GM21526 (cell line): ENCODE results near the gene GTF2F1.
"Not testable (repeated sequence)": the region's sequence is repeated elsewhere in the genome, so short reads cannot be mapped to it uniquely, and the experiment has no call there.

Experiments used
- ATAC-seq: cut with Tn5 transposase; IDR thresholded peaks from one replicate; pipeline ENCODE4 v1.9.1; 2021; ENCODE audit warnings: moderate library complexity; ENCODE audit not compliant: unreplicated experiment, low FRiP score

The GTF2F1 gene

DNA sequence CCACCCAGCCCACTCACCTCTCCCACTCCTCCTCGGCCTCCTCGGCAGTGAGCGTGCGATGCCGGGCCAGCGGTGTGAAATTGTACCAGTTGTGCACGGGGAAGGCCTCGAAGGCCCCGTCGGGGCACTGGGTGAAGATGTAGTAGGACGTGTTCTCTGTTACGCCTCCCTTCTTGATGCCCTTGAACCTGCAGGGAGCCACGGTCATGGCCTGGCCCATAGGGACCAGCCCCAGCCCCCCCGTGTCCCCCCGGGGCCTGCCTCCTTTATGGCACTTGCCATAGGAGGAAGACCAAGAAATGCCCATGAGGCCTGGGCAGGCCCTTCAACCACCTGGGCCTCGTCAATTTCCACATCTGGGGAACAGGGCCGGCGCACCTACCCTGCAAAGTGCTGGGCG is 5.6 kb downstream of the GTF2F1 start:
- ATAC-seq: no peak

DNA sequence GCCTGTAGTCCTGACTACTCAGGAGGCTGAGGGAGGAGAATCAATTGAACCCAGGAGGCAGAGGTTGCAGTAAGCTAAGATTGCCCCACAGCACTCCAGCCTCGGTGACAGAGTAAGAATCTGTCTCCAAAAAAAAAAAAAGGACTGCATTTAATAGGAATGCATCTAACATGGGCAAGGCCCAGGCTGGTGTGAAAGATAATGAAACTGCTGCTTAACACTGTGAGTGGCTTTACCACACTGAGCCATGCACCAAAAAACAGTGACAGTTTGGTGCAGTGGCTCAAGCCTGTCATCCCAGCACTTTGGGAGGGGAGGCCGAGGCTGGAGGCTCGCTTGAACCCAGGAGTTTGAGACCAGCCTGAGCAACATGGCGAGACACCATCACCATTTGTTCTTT is 8.6 kb downstream of the GTF2F1 start:
- ATAC-seq: no peak

DNA sequence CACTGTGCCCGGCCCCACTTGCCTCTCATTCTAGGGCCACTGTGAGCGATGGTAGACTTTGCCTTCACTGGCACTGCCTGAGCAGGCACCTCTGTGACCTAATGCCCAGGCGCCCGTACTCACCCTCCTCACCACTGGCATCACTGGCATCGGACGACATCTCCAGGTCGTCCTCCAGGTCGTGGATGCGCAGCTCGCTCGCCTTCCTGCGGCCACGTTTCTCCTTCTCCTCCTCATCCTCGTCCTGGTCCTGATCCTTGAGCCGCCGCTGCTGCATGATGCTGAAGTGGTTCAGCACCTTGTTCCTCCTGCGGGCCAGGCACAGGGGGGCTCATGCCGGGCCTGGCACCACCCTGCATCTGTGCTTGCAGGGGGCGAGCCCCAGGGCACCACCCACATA is 9.8 kb downstream of the GTF2F1 start:
- no peak for ATAC-seq

DNA sequence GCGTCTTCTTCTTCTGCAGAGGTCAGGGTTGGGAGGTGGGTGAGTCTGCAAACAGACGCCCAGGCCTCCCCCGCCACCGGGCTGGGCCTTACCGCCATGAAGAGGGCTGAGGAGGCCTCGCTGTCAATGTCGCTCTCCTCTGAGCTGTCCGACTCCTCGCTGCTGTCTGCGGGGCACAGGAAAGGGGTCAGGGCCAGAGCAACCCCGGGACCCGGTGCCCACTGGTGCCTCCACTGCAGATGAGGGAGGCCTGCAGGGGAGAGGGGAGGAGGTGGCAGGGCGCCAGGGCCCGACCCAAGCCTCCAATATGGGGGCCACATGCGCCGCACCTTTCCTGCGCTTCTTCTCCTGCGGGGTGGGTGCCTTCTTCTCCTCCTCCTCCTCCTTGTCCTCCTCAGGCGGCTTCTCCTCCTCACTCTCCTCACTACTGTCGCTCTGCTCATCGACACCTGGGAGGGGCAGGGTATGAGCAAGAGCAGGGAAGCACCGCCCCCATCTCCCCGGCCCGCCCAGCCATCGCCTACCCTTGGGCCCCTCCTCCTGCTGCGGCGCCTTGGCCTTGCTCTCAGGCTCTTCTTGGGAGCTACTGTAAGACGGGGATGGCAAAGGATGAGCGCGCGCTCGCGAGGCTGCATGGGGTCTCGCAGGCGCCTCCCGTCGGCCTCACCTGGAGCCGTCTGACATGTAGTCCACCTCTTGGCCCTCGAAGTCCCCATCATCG is 11.8 kb downstream of the GTF2F1 start:
- no peak for ATAC-seq

DNA sequence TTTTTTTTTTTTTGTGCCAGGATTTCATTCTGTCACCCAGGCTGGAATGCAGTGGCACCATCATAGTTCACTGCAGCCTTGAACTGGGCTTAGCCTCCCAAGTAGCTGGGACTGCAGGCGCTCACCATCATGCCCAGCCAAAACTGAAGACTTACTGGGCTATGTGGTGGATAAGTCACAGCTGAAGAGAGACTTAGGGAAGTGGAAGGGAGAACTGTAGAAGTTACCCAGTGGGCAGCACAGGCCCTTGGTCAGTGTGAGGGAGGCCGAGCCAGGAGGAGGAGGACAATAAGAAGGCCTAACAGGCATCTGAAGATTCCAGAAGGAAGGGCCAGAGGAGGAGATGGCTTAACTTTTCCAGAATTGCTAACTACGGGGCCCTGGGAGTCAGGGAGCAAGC is 13.2 kb downstream of the GTF2F1 start:
- no peak for ATAC-seq

DNA sequence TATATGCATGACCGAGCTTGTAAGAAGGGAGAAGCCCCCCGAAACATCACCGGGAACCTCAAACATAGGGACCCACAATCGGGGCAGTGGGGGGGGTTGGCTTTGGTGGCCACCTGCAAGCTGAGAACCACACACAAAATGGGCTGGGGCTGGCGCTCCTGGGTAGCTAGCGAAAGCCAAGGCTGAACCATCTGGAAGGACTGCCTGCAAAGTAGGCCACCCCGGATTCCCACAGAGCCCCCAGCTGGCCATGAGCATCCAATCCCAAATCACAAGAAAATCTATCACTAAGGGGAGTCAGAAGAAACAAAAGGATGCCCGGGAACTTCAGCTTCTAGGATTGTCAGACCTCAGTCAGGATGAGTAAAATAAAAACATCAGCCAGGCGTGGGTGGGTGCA is 14.5 kb downstream of the GTF2F1 start:
- ATAC-seq: no peak

DNA sequence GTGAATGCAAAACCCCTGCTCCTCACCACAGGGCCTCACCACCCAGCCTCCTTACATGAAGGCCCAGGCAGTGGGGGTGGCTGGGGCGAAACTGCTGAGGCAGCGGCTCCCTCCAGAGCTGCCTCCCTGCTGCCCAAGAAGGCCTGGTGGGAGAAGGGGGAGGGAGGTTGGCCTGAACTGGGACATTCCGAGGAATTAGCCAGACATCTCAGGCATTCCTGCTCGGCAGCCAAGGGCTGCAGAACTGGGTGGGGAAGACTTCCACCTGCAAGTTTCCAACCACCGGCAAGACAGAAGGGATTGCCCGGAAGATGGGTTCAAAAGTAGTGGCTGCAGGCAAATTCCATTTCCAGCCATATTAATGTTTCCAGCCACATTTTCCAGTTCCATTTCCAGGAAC is 14.9 kb downstream of the GTF2F1 start:
- no peak for ATAC-seq

DNA sequence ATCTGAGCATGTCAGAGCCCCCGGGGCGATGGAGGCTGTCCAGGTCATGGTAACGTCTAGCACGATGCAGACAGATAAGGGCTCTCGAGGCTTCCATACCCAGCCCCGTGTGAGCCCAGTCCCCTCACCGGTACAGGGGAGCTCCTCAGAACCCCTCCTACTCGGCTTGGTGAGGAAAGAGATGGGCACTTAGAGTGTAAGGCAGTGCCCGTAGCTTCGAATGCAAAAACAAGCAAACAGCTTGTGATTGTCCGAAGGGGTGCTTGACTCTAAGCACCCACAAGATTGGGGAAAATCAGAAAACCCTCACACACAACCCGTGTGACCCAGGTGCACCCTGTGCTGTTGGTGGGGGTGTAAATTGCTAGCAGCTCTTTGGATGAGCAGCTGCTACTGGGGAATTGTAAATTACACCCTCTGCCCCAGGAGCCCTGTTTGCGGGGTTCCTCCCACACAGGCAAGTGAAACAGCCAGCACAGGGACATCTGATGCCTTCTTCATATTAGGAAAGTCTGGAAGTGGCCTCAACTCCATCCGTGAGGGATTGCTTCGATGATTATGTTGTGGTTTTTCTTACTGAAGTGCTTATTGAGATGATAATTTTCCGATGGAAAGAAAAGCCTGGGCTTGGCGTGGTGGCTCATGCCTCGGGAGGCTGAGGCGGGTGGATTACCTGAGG is 16.3 kb downstream of the GTF2F1 start:
- no peak for ATAC-seq

DNA sequence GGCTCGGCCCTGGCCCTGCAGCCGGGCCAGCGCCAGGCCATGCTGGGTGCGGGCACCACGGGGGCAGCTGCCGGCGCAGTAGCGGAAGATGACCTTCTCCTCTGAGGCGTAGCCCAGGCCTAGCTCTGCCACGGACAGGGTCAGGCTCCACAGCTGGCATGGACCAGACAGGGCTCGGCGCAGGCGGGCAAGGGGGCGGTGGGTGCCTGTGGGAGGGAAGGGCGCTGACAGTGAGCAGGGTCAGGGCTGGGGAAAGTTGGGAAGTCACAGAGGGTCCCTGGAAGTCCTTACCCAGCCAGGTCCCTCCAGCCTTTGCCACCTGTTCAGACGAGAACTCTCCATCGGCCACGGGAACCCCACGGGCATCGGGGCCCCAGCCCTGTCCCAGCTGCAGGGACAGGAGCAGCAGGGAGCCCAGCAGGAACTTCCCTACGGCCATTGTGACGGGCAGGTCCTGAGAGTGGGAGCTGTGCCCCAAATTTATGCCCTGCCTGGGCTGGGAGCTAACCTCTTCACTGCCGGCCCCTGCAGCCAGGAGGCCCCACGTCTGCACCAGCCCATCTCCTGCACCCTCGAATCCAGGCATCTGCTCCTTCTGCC is 17.5 kb downstream of the GTF2F1 start, which contains the start of gene PSPN:
TSS of gene PSPN (minus strand) at position 523 of the 600 bp plus-strand sequence. CDS start at position 439, 84 bp downstream.
- ATAC-seq: no peak

DNA sequence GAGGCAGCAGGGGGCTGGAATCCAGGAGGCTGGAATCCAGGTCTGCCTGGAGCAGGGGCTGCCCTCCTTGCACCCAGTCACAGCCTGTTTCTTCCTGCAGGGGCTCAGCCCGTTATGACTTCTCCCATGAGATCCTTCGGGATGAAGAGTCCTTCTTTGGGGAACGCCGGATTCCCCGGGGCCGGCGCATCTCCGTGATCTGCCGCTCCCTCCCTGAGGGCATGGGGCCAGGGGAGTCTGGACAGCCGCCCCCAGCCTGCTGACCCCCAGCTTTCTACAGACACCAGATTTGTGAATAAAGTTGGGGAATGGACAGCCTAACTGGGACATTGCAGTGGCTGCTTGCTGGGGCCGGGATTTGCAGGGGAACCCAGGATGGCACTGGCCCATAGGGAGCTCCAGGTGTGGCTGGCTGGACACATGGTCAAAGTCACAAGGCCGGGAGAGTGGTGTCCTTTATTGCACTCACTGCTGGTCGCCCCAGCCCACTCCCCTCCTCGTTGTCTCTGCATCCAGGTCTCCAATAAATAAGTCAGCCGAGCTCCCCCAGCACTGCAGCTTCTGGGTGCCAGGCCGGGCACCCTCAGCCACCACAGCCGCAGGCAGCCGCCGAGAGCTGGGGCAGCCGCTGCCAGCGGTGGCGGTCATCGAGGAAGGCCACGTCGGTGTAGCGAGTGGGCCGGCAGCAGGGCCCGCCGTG is 18.1 kb downstream of the GTF2F1 start:
- no peak for ATAC-seq

DNA sequence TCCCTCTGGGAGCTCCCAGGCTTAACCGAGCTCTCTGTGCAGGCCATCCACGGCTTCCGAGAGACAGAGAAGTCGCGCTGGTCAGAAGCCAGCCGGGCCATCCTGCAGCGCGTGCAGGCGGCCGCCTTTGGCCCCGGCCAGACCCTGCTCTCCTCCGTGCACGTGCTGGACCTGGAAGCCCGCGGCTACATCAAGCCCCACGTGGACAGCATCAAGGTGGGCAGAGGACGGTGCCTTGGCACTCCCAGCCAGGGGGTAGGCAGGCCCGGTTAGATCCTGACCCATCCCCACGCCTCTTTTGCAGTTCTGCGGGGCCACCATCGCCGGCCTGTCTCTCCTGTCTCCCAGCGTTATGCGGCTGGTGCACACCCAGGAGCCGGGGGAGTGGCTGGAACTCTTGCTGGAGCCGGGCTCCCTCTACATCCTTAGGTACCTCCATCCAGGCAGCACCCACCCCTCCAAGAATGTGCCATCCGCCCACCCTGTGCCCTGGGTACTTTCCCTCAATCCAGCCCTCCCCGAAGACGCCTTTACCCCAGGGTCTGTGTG is 18.7 kb downstream of the GTF2F1 start:
- no peak for ATAC-seq

DNA sequence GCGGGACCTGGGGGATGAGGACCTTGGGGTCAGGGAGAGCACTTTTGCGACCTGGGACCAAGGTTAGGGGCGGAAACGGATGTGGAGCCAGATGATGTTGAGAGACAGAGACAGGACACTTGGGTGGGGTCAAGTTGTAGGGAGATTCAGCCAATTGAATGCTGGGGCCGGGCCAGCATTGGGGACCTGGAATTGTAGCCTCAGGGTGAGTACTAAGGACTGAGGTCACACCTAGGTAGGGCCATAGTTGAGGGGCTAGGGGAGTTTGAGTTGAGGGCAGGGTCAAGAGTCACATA is 19.2 kb downstream of the GTF2F1 start:
- ATAC-seq: no peak

DNA sequence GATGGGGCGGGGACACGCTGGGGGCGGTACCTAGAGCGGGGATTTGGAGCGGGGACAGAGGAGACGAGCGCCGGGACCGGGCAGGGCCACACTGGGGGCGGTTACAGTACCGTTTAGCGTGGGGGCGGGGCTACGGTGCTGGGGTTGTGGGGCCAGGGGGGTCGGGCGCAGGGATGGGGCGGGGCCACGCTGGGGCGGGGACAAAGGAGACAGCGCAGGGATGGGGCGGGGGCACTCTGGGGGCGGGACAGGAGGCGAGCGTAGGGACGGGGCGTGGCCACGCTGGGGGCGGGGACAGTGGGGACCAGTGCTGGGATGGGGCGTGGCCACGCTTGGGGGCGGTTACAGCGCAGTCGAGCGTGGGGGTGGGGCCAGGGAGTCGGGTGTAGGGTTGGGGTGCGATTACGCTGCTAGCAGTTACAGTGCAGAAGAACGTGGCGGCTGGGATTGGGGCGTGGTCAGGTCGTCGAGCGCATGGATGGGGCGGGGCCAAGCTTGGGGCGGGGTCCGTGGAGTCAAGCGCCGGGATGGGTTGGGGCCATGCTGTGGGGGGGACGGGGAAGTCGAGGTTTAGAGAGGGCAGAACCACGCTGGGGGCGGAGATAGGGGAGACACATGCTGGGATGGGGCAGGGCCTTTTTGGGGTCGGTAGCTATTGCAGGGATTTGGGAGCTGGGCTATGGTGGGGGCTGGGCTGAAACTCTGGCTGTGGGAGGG is 19.7 kb downstream of the GTF2F1 start:
- peak; percentile 41 for ATAC-seq

DNA sequence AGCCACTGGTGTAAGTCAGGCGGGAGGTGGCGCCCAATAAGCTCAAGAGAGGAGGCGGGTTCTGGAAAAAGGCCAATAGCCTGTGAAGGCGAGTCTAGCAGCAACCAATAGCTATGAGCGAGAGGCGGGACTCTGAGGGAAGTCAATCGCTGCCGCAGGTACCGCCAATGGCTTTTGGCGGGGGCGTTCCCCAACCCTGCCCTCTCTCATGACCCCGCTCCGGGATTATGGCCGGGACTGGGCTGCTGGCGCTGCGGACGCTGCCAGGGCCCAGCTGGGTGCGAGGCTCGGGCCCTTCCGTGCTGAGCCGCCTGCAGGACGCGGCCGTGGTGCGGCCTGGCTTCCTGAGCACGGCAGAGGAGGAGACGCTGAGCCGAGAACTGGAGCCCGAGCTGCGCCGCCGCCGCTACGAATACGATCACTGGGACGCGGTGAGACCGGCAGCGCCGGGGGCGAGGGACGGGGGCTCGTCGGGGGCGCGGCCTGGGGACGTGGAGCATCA is 20.3 kb downstream of the GTF2F1 start, which contains the start of gene ALKBH7:
TSS of gene ALKBH7 (plus strand) at position 201 of the 502 bp plus-strand sequence. CDS start at position 228, 27 bp downstream.
- ATAC-seq: peak; percentile 63

DNA sequence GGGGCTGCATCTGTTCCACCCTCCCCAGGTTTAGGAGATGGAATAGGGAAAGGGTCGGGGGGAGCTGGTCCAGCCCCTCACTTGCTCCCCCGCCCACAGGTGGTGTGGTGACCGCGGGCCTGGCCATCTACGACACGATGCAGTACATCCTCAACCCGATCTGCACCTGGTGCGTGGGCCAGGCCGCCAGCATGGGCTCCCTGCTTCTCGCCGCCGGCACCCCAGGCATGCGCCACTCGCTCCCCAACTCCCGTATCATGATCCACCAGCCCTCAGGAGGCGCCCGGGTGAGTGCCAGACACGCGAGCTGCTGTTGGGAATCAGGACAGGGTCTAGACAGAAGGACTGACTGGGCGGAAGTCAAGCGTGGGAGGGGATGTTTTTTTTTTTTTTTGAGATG is 28.6 kb downstream of the GTF2F1 start:
- no peak for ATAC-seq

DNA sequence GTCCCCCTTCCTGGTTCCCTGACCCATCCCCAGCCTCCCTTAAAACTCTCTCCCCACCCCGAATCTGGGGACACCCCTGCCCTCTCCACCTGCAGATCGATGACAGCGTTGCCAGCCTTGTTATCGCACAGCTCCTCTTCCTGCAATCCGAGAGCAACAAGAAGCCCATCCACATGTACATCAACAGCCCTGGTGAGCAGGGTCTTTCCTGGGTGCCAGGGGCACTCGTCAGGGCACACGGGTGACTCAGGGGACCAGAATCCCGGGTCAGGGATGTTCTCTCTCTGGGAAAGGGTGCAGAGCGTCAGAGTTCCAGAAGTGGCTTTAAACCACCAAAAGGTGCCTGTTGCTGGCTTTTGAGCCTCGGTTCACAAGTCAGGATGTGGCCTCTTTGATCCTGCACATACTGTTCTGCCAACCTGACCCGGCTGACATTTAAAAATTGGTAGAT is 30.6 kb downstream of the GTF2F1 start:
- ATAC-seq: no peak

DNA sequence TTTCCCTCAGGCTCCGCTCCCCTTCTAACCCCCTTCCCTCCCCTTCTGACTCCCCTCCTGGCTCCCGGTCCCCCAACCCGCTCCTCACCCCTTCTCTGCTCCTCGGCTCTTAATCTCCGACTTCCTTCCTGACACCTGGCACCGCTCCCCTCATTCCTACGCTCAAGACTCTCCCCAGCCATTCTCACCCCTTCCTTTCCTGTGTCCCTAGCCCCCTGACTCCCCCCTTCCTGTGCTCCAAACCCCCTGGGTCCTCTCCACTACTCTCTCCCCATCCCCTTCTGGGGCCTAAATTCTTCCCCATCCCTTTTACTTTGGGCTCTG is 31.0 kb downstream of the GTF2F1 start:
- ATAC-seq: peak; percentile 2

DNA sequence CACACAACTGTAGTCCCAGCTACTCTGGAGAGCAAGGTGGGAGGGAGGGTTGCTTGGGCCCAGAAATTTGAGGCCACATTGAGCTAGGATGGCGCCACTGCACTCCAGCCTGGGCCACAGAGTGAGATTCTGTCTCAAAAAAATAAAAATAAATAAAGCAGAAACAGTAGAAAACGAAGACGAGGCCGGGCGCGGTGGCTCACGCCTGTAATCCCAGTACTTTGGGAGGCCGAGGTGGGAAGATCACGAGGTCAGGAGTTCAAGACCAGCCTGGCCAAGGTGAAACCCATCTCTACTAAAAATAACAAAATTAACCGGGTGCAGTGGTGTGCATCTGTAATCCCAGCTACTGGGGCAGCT is 32.1 kb downstream of the GTF2F1 start:
- ATAC-seq: not testable (repeated sequence)

DNA sequence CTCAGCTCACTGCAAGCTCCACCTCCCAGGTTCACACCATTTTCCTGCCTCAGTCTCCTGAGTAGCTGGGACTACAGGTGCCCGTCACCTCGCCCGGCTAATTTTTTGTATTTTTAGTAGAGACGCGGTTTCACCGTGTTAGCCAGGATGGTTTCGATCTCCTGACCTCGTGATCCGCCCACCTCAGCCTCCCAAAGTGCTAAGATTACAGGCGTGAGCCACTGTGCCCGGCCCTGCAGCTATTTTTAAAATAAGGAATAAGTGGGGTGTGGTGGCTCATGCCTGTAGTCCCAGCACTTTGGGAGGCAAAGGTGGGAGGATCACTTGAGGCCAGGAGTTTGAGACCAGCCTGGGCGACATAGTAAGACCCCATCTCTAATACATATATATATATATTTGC is 32.5 kb downstream of the GTF2F1 start:
- ATAC-seq: not testable (repeated sequence)
